Esophagus squamous epithelium (tissue), 4 donors: ENCODE measurements around the gene CGA.

ENCODE experiments used
- CTCF ChIP-seq, 6 experiments: fragments of 450-650 bp in 4 of 6; fragments of 200-600 bp in 2 of 6; sonication (generic) in 2 of 6; IDR thresholded peaks; one replicate each; pipeline ENCODE4 v1.5.1; 2016 to 2019; ENCODE audit warnings: antibody characterized with exemption in 6 of 6, mild to moderate bottlenecking in 4 of 6, moderate library complexity in 4 of 6
- POLR2A ChIP-seq, 4 donors: fragments of 450-650 bp; IDR thresholded peaks; one replicate each; pipeline ENCODE4 v1.6.1; 2017; ENCODE audit warnings: antibody characterized with exemption in 4 of 4, mild to moderate bottlenecking in 4 of 4, moderate library complexity in 3 of 4

DNA sequence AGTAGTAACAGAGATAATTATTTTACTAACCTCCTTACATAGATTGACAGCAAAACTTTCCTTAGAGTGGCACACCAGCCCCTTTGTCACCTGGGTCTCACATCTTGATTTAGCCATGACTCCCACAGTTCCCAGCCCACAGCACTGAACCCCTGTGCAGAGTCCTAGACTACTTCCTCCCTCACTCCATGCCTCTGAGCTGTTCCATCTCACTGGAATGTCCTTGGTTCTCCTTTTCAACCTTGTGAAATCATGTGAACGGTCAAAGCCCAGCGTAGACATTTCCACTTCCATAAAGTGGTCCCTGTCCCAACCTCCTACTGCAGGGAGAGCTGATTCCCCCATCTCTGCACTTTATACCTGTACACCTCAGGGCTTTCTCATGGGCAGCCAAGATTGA is 19.7 kb downstream of the CGA start:
- TF ChIP-seq POLR2A (IDR thresholded peaks at IDR 0.05) (no peak), CTCF (IDR thresholded peaks at IDR 0.05) (no peak)
